Measurements from ENCODE around the gene SDK2. TPM values are rescaled to one million over a fixed set of nuclear protein-coding genes. Genes with fewer than 3 reads are reported as not detected.

SDK2 gene
- total RNA-seq, 1 donor from 2014 or later = 31.8 TPM

DNA sequence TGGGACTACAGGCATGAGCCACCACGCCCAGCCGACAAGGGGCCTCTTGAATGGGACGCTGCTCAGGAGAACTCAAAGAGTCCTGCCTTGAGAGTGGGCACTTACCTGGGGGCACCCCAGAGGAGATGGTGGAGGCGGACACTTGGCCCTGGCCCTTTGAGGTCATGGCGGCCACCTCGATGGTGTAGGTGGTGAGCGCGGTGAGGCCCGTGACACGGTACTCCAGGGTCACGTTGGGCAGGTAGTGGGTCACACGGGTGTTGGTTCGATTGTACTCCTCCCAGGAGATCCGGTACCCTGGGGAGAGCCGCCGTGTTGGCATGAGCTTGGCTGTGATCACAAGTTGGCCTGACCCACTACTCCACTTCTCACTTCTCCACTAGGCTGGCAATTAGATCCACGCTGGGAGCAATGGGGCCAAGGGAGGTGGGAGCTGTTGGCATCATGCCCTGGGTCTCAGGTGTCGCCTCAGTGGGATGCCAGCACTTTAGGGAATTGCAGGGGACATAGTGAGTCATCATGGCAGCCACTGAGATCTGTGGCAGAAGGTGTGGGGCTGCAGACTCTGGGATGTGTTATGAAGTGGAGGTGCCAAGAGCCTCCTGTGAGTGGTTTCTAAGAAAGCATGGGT lies 243.2 kb downstream of the SDK2 start:
- Mint-ChIP-seq H3K27me3 (ENCODE audit: low read depth) (no peaks in the 10 kb centered on the region), H3K4me1 (no peaks in the 10 kb centered on the region), H3K4me3 (no peak overlapping the region), H3K27ac (no peak overlapping the region), H3K9me3 (no peaks in the 10 kb centered on the region), H3K36me3 (no peaks in the 10 kb centered on the region)
- TF ChIP-seq CTCF (IDR thresholded peaks at IDR 0.05; ENCODE audit: unreplicated experiment) = no peak
- DNase-seq (ENCODE audit: low spot score in 2 of 2, unreplicated experiment in 2 of 2) = no peak

DNA sequence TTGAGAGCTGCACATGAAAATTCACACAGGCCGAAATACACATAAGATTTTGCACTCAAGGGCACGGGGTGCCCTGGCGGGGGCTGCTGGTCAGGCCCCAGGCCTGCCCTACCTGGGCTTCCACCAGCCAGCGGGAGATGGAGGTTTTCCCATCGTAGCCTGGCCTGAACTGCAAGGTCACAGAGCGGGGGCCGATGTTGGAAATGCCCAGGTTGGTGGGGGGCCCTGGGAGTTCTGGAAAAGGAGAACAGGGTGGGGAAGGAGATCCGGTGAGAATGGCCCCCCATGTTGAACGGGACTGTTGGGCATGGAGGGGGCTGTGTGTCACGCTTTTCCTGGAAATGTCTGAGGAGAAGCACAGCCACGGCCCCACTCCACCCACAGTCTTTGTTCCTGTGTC lies 245.2 kb downstream of the SDK2 start:
- H3K4me1 Mint-ChIP-seq = no peaks in the 10 kb centered on the region
- no peak for DNase-seq (ENCODE audit: low spot score in 2 of 2, unreplicated experiment in 2 of 2)
- no peaks in the 10 kb centered on the region for H3K9me3 Mint-ChIP-seq
- H3K4me3 Mint-ChIP-seq = no peak overlapping the region
- no peak overlapping the region for H3K27ac Mint-ChIP-seq
- TF ChIP-seq CTCF (IDR thresholded peaks at IDR 0.05; ENCODE audit: unreplicated experiment) = no peak
- no peaks in the 10 kb centered on the region for H3K36me3 Mint-ChIP-seq
- no peaks in the 10 kb centered on the region for H3K27me3 Mint-ChIP-seq (ENCODE audit: low read depth)

- Mint-ChIP-seq H3K27me3 (ENCODE audit: low read depth) (no peaks in the 10 kb centered on the region), H3K9me3 (no peaks in the 10 kb centered on the region), H3K4me3 (no peak overlapping the region), H3K4me1 (no peaks in the 10 kb centered on the region), H3K27ac (no peak overlapping the region), H3K36me3 (no peaks in the 10 kb centered on the region)
- no peak for TF ChIP-seq CTCF (IDR thresholded peaks at IDR 0.05; ENCODE audit: unreplicated experiment)
- no peak for DNase-seq (ENCODE audit: low spot score in 2 of 2, unreplicated experiment in 2 of 2)
Measured at GRCh38 chr17:73397856-73398540, 246.2 kb downstream of the SDK2 start.

- H3K27ac Mint-ChIP-seq = no peak overlapping the region
- no peaks in the 10 kb centered on the region for H3K9me3 Mint-ChIP-seq
- TF ChIP-seq CTCF (IDR thresholded peaks at IDR 0.05; ENCODE audit: unreplicated experiment) = no peak
- no peak overlapping the region for H3K4me3 Mint-ChIP-seq
- H3K27me3 Mint-ChIP-seq (ENCODE audit: low read depth) = no peaks in the 10 kb centered on the region
- H3K4me1 Mint-ChIP-seq = no peaks in the 10 kb centered on the region
- H3K36me3 Mint-ChIP-seq = no peaks in the 10 kb centered on the region
- DNase-seq (ENCODE audit: low spot score in 2 of 2, unreplicated experiment in 2 of 2) = no peak
Measured at GRCh38 chr17:73397278-73397826, 246.9 kb downstream of the SDK2 start.

GRCh38 chr17:73396431-73397277 lies 247.6 kb downstream of the SDK2 start:
- Mint-ChIP-seq H3K9me3 (no peaks in the 10 kb centered on the region), H3K36me3 (no peaks in the 10 kb centered on the region), H3K4me3 (no peak overlapping the region), H3K27ac (no peak overlapping the region), H3K4me1 (no peaks in the 10 kb centered on the region), H3K27me3 (ENCODE audit: low read depth) (no peaks in the 10 kb centered on the region)
- no peak for TF ChIP-seq CTCF (IDR thresholded peaks at IDR 0.05; ENCODE audit: unreplicated experiment)
- DNase-seq (ENCODE audit: low spot score in 2 of 2, unreplicated experiment in 2 of 2) = no peak

Measured in mesothelial cell of epicardium (in vitro differentiated cells).